H1 (cell line): ENCODE measurements around the gene CKM. TPM values are rescaled to one million over a fixed set of nuclear protein-coding genes. Genes with fewer than 3 reads are reported as not detected.

ENCODE experiments used
- CTCF ChIA-PET: fragments of 300-600 bp; sonication (Branson Sonifier 250); formaldehyde crosslinking; loops from one replicate; lab custom pipeline; 2021; ENCODE audit not compliant: partially characterized antibody; lab: Charles Lee
- POLR2A ChIA-PET: fragments of 300-600 bp; sonication (Branson Sonifier 250); formaldehyde crosslinking; loops from one replicate; lab custom pipeline; 2021; ENCODE audit warnings: inconsistent platforms; ENCODE audit not compliant: partially characterized antibody; lab: Charles Lee
- DNase-seq, 2 experiments: peaks; one replicate each; pipeline versions ENCODE4 v3.0.0 to v3.0.0-alpha.2; 2010 to 2022; ENCODE audit warnings: low spot score in 2 of 2, low read depth in 1 of 2, mixed read lengths in 1 of 2
- FAIRE-seq: peaks from 2 replicates; lab custom pipeline; 2011; peaks lifted over from hg19 to GRCh38; lab: Jason Lieb, UNC
- H2AFZ ChIP-seq: 2 replicates; pipeline ENCODE4 v1.8.1; 2012; ENCODE audit warnings: low read length, inconsistent platforms
- H2AK5ac ChIP-seq: 2 replicates; pipeline ENCODE4 v1.6.1; 2013; ENCODE audit warnings: low read depth, low read length
- H2BK120ac ChIP-seq: replicated peaks from 2 replicates; pipeline ENCODE3; 2013; ENCODE audit warnings: low read depth, low read length, inconsistent platforms
- H2BK12ac ChIP-seq: 2 replicates; pipeline ENCODE4 v1.6.1; 2013; ENCODE audit warnings: low read depth, low read length
- H2BK15ac ChIP-seq: 2 replicates; pipeline ENCODE4 v1.6.1; 2013; ENCODE audit warnings: low read length
- H2BK20ac ChIP-seq: 2 replicates; pipeline ENCODE4 v1.6.1; 2013; ENCODE audit warnings: low read length
- H2BK5ac ChIP-seq: 2 replicates; pipeline ENCODE4 v1.6.1; 2013; ENCODE audit warnings: low read depth, low read length
- H3K14ac ChIP-seq: 2 replicates; pipeline ENCODE4 v1.6.1; 2013; ENCODE audit warnings: inconsistent platforms; ENCODE audit not compliant: insufficient read length
- H3K18ac ChIP-seq: 2 replicates; pipeline ENCODE4 v1.6.1; 2013; ENCODE audit warnings: low read length; ENCODE audit errors: extremely low read depth
- H3K23ac ChIP-seq: 2 replicates; pipeline ENCODE4 v1.6.1; 2013; ENCODE audit warnings: inconsistent platforms; ENCODE audit not compliant: insufficient read length
- H3K23me2 ChIP-seq: 2 replicates; pipeline ENCODE4 v1.6.1; 2013; ENCODE audit warnings: low read depth, low read length
- H3K27ac ChIP-seq: 2 replicates; pipeline ENCODE4 v1.6.1; 2011; ENCODE audit warnings: low read depth, low read length, inconsistent platforms
- H3K27me3 ChIP-seq, 4 experiments: replicated peaks in 1 of 4; 1 replicate in 1 of 4; 2 replicates in 3 of 4; pipeline versions ENCODE4 v1.6.1 to v1.8.1; 2011 to 2013; ENCODE audit warnings: low read length in 3 of 4, mild to moderate bottlenecking in 3 of 4, inconsistent platforms in 2 of 4, mixed read lengths in 2 of 4, moderate library complexity in 1 of 4; ENCODE audit not compliant: control insufficient read depth in 3 of 4, insufficient read depth in 3 of 4; ENCODE audit errors: extremely low read depth in 1 of 4
- H3K36me3 ChIP-seq, 4 experiments: 2 replicates each; pipeline versions ENCODE4 v1.6.1 to v1.8.1; 2011 to 2013; ENCODE audit warnings: mild to moderate bottlenecking in 4 of 4, low read length in 3 of 4, moderate library complexity in 2 of 4, control low read depth in 1 of 4, inconsistent platforms in 1 of 4; ENCODE audit not compliant: insufficient read depth in 4 of 4, control insufficient read depth in 2 of 4
- H3K4ac ChIP-seq: replicated peaks from 2 replicates; pipeline ENCODE3; 2013; ENCODE audit warnings: low read length, low read depth, mixed read lengths, inconsistent platforms; ENCODE audit not compliant: insufficient read length
- H3K4me1 ChIP-seq, 4 experiments: replicated peaks in 1 of 4; 1 replicate in 1 of 4; 2 replicates in 3 of 4; pipeline versions ENCODE4 v1.6.1 to v1.8.1; 2011 to 2013; ENCODE audit warnings: low read length in 3 of 4, inconsistent platforms in 2 of 4, mixed read lengths in 1 of 4; ENCODE audit not compliant: insufficient read depth in 4 of 4, control insufficient read depth in 3 of 4
- H3K4me2 ChIP-seq, 2 experiments: 2 replicates each; pipeline versions ENCODE4 v1.6.1 to v1.8.1; 2011 to 2013; ENCODE audit warnings: low read depth in 2 of 2, low read length in 2 of 2, control low read depth in 1 of 2, inconsistent platforms in 1 of 2, mild to moderate bottlenecking in 1 of 2; ENCODE audit not compliant: insufficient read depth in 1 of 2
- H3K4me3 ChIP-seq, 4 experiments: fragments of 200-600, 300-600 bp in 1 of 4; sonication (generic), shearing (Covaris generic), sonication (Bioruptor Twin) in 1 of 4; 2 replicates each; pipeline versions ENCODE4 v1.5.1 to v1.8.1; 2011 to 2016; ENCODE audit warnings: low read length in 4 of 4, low read depth in 3 of 4, control low read depth in 2 of 4, inconsistent platforms in 2 of 4, mild to moderate bottlenecking in 2 of 4, mixed read lengths in 1 of 4, moderate library complexity in 1 of 4; ENCODE audit not compliant: insufficient read depth in 2 of 4; ENCODE audit errors: extremely low read depth in 1 of 4
- H3K56ac ChIP-seq: replicated peaks from 2 replicates; pipeline ENCODE3; 2013; ENCODE audit warnings: low read depth, mild to moderate bottlenecking, mixed read lengths, low read length, inconsistent platforms; ENCODE audit not compliant: insufficient read length
- H3K79me1 ChIP-seq: 2 replicates; pipeline ENCODE4 v1.6.1; 2013; ENCODE audit warnings: low read depth, low read length, control low read depth
- H3K79me2 ChIP-seq, 2 experiments: 2 replicates each; pipeline versions ENCODE4 v1.6.1 to v1.8.1; 2012 to 2013; ENCODE audit warnings: low read length in 2 of 2, mild to moderate bottlenecking in 2 of 2, inconsistent platforms in 1 of 2; ENCODE audit not compliant: insufficient read depth in 2 of 2, control insufficient read depth in 1 of 2
- H3K9ac ChIP-seq, 4 experiments: replicated peaks in 1 of 4; 1 replicate in 1 of 4; 2 replicates in 3 of 4; pipeline versions ENCODE4 v1.6.1 to v1.8.1; 2011 to 2013; ENCODE audit warnings: low read depth in 3 of 4, low read length in 3 of 4, control low read depth in 2 of 4, mild to moderate bottlenecking in 2 of 4, moderate library complexity in 2 of 4, inconsistent platforms in 1 of 4; ENCODE audit errors: extremely low read depth in 1 of 4
- H3K9me3 ChIP-seq, 2 experiments: 2 replicates each; pipeline versions ENCODE4 v1.6.1 to v1.8.1; 2012 to 2013; ENCODE audit warnings: mild to moderate bottlenecking in 2 of 2, moderate library complexity in 2 of 2, control low read depth in 1 of 2, inconsistent platforms in 1 of 2, low read depth in 1 of 2, low read length in 1 of 2, mixed read lengths in 1 of 2; ENCODE audit not compliant: insufficient read depth in 2 of 2
- H4K20me1 ChIP-seq, 2 experiments: replicated peaks in 1 of 2; 2 replicates each; pipeline versions ENCODE3 to v1.8.1; 2011 to 2013; ENCODE audit warnings: inconsistent platforms in 2 of 2, low read length in 2 of 2, mild to moderate bottlenecking in 1 of 2; ENCODE audit not compliant: insufficient read depth in 2 of 2, control insufficient read depth in 1 of 2
- H4K5ac ChIP-seq: 2 replicates; pipeline ENCODE4 v1.6.1; 2013; ENCODE audit warnings: low read length, low read depth, mixed read lengths, inconsistent platforms; ENCODE audit not compliant: insufficient read length
- H4K8ac ChIP-seq: 2 replicates; pipeline ENCODE4 v1.8.0; 2013; ENCODE audit warnings: mild to moderate bottlenecking, moderate library complexity, low read length, inconsistent platforms; ENCODE audit not compliant: insufficient read depth; ENCODE audit errors: extremely low read depth
- H4K91ac ChIP-seq: replicated peaks from 2 replicates; pipeline ENCODE3; 2013; ENCODE audit warnings: low read length, mixed read lengths, inconsistent platforms; ENCODE audit not compliant: insufficient read length
- BACH1 ChIP-seq: IDR thresholded peaks from 2 replicates; pipeline ENCODE4 v1.6.1; 2012; ENCODE audit warnings: low read length, improper control_type of control experiment
- BRCA1 ChIP-seq: IDR thresholded peaks from 2 replicates; pipeline ENCODE4 v1.6.1; 2012; ENCODE audit warnings: low read depth, low read length, improper control_type of control experiment
- CHD2 ChIP-seq: IDR thresholded peaks from 2 replicates; pipeline ENCODE4 v1.6.1; 2012; ENCODE audit warnings: low read length, improper control_type of control experiment
- CTCF ChIP-seq, 3 experiments: IDR thresholded peaks; 1 replicate in 2 of 3; 2 replicates in 1 of 3; pipeline versions ENCODE4 v1.5.1 to v1.6.1; 2011; ENCODE audit warnings: low read length in 3 of 3, mild to moderate bottlenecking in 3 of 3, inconsistent platforms in 2 of 3, low read depth in 1 of 3, moderate library complexity in 1 of 3; ENCODE audit not compliant: insufficient read depth in 1 of 3; ENCODE audit errors: control extremely low read depth in 1 of 3
- EGR1 ChIP-seq: IDR thresholded peaks from 2 replicates; pipeline ENCODE4 v1.6.1; 2011; ENCODE audit warnings: low read depth, low read length, borderline replicate concordance
- GABPA ChIP-seq: IDR thresholded peaks from 2 replicates; pipeline ENCODE4 v1.6.1; 2011; ENCODE audit warnings: mild to moderate bottlenecking, low read length, moderate library complexity, borderline replicate concordance; ENCODE audit not compliant: insufficient read depth
- GTF2F1 ChIP-seq: IDR thresholded peaks from 2 replicates; pipeline ENCODE4 v1.6.1; 2012; ENCODE audit warnings: low read depth, low read length, improper control_type of control experiment, borderline replicate concordance
- KDM4A ChIP-seq: IDR thresholded peaks from one replicate; pipeline ENCODE4 v1.7.1; 2012; ENCODE audit warnings: low read depth, mild to moderate bottlenecking, moderate library complexity, low read length, inconsistent platforms; ENCODE audit not compliant: severe bottlenecking
- RAD21 ChIP-seq, 2 experiments: IDR thresholded peaks in 1 of 2; conservative IDR thresholded peaks in 1 of 2; 2 replicates each; pipeline ENCODE4 v1.6.1; 2011; ENCODE audit warnings: low read depth in 2 of 2, low read length in 2 of 2, improper control_type of control experiment in 1 of 2, inconsistent platforms in 1 of 2, mild to moderate bottlenecking in 1 of 2, moderate library complexity in 1 of 2
- RXRA ChIP-seq: IDR thresholded peaks from 2 replicates; pipeline ENCODE4 v1.6.1; 2011; ENCODE audit warnings: low read depth, mild to moderate bottlenecking, low read length, moderate library complexity; ENCODE audit not compliant: insufficient read depth
- SP1 ChIP-seq: IDR thresholded peaks from 2 replicates; pipeline ENCODE4 v1.6.1; 2011; ENCODE audit warnings: low read depth, low read length
- YY1 ChIP-seq: IDR thresholded peaks from 2 replicates; pipeline ENCODE4 v1.6.1; 2011; ENCODE audit warnings: low read depth, mild to moderate bottlenecking, low read length
- WGBS, 2 experiments: shearing (Covaris generic) in 1 of 2; methylation state at CpG; one replicate each; pipeline versions ENCODE4 v1.1.6 to v1.1.7; 2013 to 2015; ENCODE audit warnings: low lambda C conversion rate in 2 of 2, mixed read lengths in 2 of 2, inconsistent platforms in 1 of 2, low coverage in 1 of 2, missing lambda C conversion rate in 1 of 2; ENCODE audit not compliant: insufficient replicate concordance in 2 of 2, insufficient coverage in 1 of 2, insufficient read length in 1 of 2; ENCODE audit errors: extremely low coverage in 1 of 2, missing lambda C conversion rate in 1 of 2; 5-methylcytosine and 5-hydroxymethylcytosine counted together
- polyA plus RNA-seq, 7 experiments: library from polyadenylated mRNA; depleted of rRNA in 3 of 7; stranded (reverse) in 5 of 7; unstranded in 2 of 7; fragments of >200 nt in 5 of 7; fragments of 200-250 nt in 2 of 7; gene quantifications; 1 replicate in 5 of 7; 2 replicates in 1 of 7; 4 replicates in 1 of 7; pipeline versions ENCODE4 v1.2.1 to v1.2.3, GENCODE V29; 2011 to 2013; ENCODE audit warnings: missing spikeins in 2 of 7, mixed read lengths in 2 of 7
- total RNA-seq: library from RNA; stranded (reverse); fragmentation: NEBNext Ultra II Directional; extraction: Animal tissue kit (Norgen Biotek cat#: 25700); gene quantifications from 2 replicates; pipeline ENCODE4 v1.2.1, GENCODE V29; 2021

CKM gene
- total and polyA plus RNA-seq, 2 of the 8 experiments (the other 6 are each of a cell fraction or from before 2014, with no cell fraction given), result 0.08 TPM; not detected in 1

GRCh38 chr19:45311621-45312020 lies 11.1 kb downstream of the CKM start:
- no peaks in the 10 kb centered on the region; a peak in 1 of 7 replicates for H3K4me1 ChIP-seq
- H3K27ac ChIP-seq, result no peak overlapping the region
- H3K36me3 ChIP-seq, result no peaks in the 10 kb centered on the region
- DNase-seq (no peak), FAIRE-seq (no peak)
- no peaks in the 10 kb centered on the region for H4K20me1 ChIP-seq
- no peak overlapping the region for H2BK15ac ChIP-seq
- no peak overlapping the region for H3K4ac ChIP-seq
- H3K23me2 ChIP-seq, result peaks cover 3% of the 10 kb centered on the region; the same call in 1 of the 2 replicates
- H3K4me2 ChIP-seq, result no peak overlapping the region
- H3K79me2 ChIP-seq, result no peaks in the 10 kb centered on the region
- H2BK5ac ChIP-seq, result no peak overlapping the region
- H4K91ac ChIP-seq, result no peak overlapping the region
- H4K5ac ChIP-seq, result no peak overlapping the region
- no peaks in the 10 kb centered on the region for H3K9me3 ChIP-seq
- ChIA-PET POLR2A (no interaction called here), CTCF (interaction anchor here (2.0 kb wide), 1 partner anchor 26 kb away, joined by 10 read pairs; no protein-coding TSS in a partner anchor)
- 0 out of 2 replicates have a peak overlapping the region, but pooled peaks have one; percentile 27 for H2BK12ac ChIP-seq
- H3K23ac ChIP-seq, result no peak overlapping the region
- no peak overlapping the region for H3K4me3 ChIP-seq
- H2BK20ac ChIP-seq, result no peak overlapping the region
- no peaks in the 10 kb centered on the region for H3K79me1 ChIP-seq
- no peak overlapping the region for H2AK5ac ChIP-seq
- peaks cover 0 to 17% (median 4%) of the 10 kb centered on the region in 4 experiments; a peak in 5 of 7 replicates for H3K27me3 ChIP-seq
- H4K8ac ChIP-seq, result peak overlapping the region; percentile 25; the same call in 1 of the 2 replicates
- H3K9ac ChIP-seq, result no peak overlapping the region
- 79% methylated on average over 9 of the region's 18 CpGs; no CpG with 5 or more reads in 1 of the 2 experiments for WGBS, 2 experiments
- no peak overlapping the region for H2BK120ac ChIP-seq
- no peak overlapping the region for H3K14ac ChIP-seq
- no peak overlapping the region for H3K56ac ChIP-seq
- H2AFZ ChIP-seq, result no peak overlapping the region; the same call in 1 of the 2 replicates
- no peak overlapping the region for H3K18ac ChIP-seq
- TF ChIP-seq SP1 (no peak), GABPA (no peak), CTCF (IDR thresholded peaks at IDR 0.05; ENCODE audit: control extremely low read depth in 1 of 3, insufficient read depth in 1 of 3, low read depth in 1 of 3, low read length in 3 of 3) (no peak), GTF2F1 (no peak), YY1 (no peak), RXRA (no peak), BACH1 (no peak), KDM4A (no peak), RAD21 (IDR thresholded peaks at IDR 0.05 in 1 of 2, conservative IDR thresholded peaks at IDR 0.05 in 1 of 2; ENCODE audit: low read depth in 2 of 2, low read length in 2 of 2) (no peak), CHD2 (no peak), EGR1 (no peak), BRCA1 (no peak)
